Parathyroid adenoma (tissue), 2 donors: Measurements from ENCODE around the gene KNDC1.

Experiments used
- H2AFZ ChIP-seq: fragments of 300-600 bp; sonication (generic); one replicate; pipeline ENCODE4 v1.7.0; 2017; ENCODE audit warnings: antibody characterized with exemption, mild to moderate bottlenecking
- H3K27ac ChIP-seq: fragments of 300-600 bp; sonication (generic); one replicate; pipeline ENCODE4 v1.7.0; 2017
- H3K27me3 ChIP-seq: fragments of 300-600 bp; sonication (generic); one replicate; pipeline ENCODE4 v1.7.0; 2017; ENCODE audit warnings: low read length; ENCODE audit not compliant: control insufficient read depth, insufficient read depth
- H3K36me3 ChIP-seq: fragments of 300-600 bp; sonication (generic); one replicate; pipeline ENCODE4 v1.7.0; 2017; ENCODE audit warnings: low read length; ENCODE audit not compliant: control insufficient read depth, insufficient read depth
- H3K4me1 ChIP-seq: fragments of 300-600 bp; sonication (generic); one replicate; pipeline ENCODE4 v1.7.0; 2017; ENCODE audit warnings: control low read depth
- H3K4me2 ChIP-seq: fragments of 300-600 bp; sonication (generic); one replicate; pipeline ENCODE4 v1.7.0; 2017; ENCODE audit warnings: low read length
- H3K4me3 ChIP-seq: fragments of 300-600 bp; sonication (generic); one replicate; pipeline ENCODE4 v1.7.0; 2017; ENCODE audit warnings: low read depth, low read length
- H3K79me2 ChIP-seq: fragments of 300-600 bp; sonication (generic); one replicate; pipeline ENCODE4 v1.7.0; 2017; ENCODE audit warnings: control low read depth
- H3K9ac ChIP-seq: fragments of 300-600 bp; sonication (generic); one replicate; pipeline ENCODE4 v1.7.0; 2017; ENCODE audit warnings: mild to moderate bottlenecking
- H3K9me3 ChIP-seq: fragments of 300-600 bp; sonication (generic); one replicate; pipeline ENCODE4 v1.7.0; 2017; ENCODE audit warnings: low read length; ENCODE audit not compliant: control insufficient read depth
- CTCF ChIP-seq: fragments of 300-600 bp; sonication (generic); IDR thresholded peaks from one replicate; pipeline ENCODE4 v1.7.0; 2017; ENCODE audit warnings: antibody characterized with exemption, mild to moderate bottlenecking
- donor health status: primary hyperparathyroidism.

KNDC1 gene

GRCh38 chr10:133142523-133143199 lies 17.4 kb upstream of the KNDC1 start:
- Histone ChIP-seq H3K79me2 (no peaks in the 10 kb centered on the region), H3K27ac (no peak overlapping the region), H2AFZ (no peak overlapping the region), H3K9ac (no peak overlapping the region), H3K4me3 (no peak overlapping the region), H3K4me2 (no peak overlapping the region), H3K9me3 (no peaks in the 10 kb centered on the region), H3K27me3 (peaks cover 8% of the 10 kb centered on the region), H3K4me1 (peaks cover 6% of the 10 kb centered on the region), H3K36me3 (no peaks in the 10 kb centered on the region)
- no peak for TF ChIP-seq CTCF

GRCh38 chr10:133143200-133143533 lies 16.9 kb upstream of the KNDC1 start:
- no peak overlapping the region for H3K4me3 ChIP-seq
- H3K27ac ChIP-seq, result no peak overlapping the region
- H3K4me2 ChIP-seq, result no peak overlapping the region
- H2AFZ ChIP-seq, result no peak overlapping the region
- H3K27me3 ChIP-seq, result peaks cover 8% of the 10 kb centered on the region
- H3K36me3 ChIP-seq, result no peaks in the 10 kb centered on the region
- peaks cover 6% of the 10 kb centered on the region for H3K4me1 ChIP-seq
- H3K79me2 ChIP-seq, result no peaks in the 10 kb centered on the region
- H3K9me3 ChIP-seq, result no peaks in the 10 kb centered on the region
- no peak for TF ChIP-seq CTCF
- no peak overlapping the region for H3K9ac ChIP-seq

DNA sequence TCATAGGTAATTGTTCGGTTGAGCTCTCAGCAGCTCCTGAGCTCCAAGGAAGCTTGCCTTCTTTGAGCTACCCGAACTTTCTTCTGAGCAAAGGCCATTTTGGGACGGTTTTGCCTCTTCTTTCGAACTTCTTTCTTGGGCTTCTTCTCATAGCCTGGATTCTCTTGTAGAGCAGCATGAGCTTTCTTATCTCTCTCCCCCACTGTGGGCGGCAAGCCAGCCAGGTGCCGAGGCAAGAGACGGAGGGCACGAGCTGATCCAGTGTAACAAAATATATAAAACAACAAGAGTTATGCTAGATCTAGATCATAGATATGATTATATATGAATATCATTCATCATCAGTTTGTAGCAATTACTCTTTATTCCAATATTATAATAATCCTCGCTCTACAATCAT lies 16.5 kb upstream of the KNDC1 start:
- H3K4me2 ChIP-seq, result no peak overlapping the region
- no peaks in the 10 kb centered on the region for H3K79me2 ChIP-seq
- no peaks in the 10 kb centered on the region for H3K36me3 ChIP-seq
- no peak overlapping the region for H3K4me3 ChIP-seq
- H2AFZ ChIP-seq, result no peak overlapping the region
- H3K27ac ChIP-seq, result no peak overlapping the region
- H3K9ac ChIP-seq, result no peak overlapping the region
- H3K4me1 ChIP-seq, result peaks cover 6% of the 10 kb centered on the region
- H3K27me3 ChIP-seq, result peaks cover 8% of the 10 kb centered on the region
- no peak for TF ChIP-seq CTCF
- H3K9me3 ChIP-seq, result no peaks in the 10 kb centered on the region

DNA sequence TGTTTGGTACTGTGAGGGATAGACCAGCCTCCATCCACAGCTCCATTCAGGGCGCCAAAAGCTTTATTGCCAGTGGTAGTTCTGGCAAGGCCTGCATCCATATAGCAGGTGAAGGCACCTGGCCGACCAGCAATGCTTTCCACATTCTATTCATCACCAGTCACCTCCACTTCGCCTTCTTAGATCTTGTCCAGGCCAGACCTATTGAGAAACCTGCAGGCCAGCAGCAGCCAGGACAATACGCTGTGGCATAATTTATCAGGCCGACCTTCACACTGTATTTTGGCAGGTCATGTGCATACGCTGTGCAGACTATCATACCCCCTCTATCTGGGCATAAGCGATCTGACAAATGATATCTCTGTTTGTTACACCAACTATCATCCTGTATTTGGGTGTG lies 15.2 kb upstream of the KNDC1 start:
- no peaks in the 10 kb centered on the region for H3K36me3 ChIP-seq
- no peak overlapping the region for H3K9ac ChIP-seq
- no peak overlapping the region for H3K27ac ChIP-seq
- H3K27me3 ChIP-seq, result peaks cover 8% of the 10 kb centered on the region
- peaks cover 6% of the 10 kb centered on the region for H3K4me1 ChIP-seq
- no peak overlapping the region for H3K4me3 ChIP-seq
- H3K4me2 ChIP-seq, result no peak overlapping the region
- H3K9me3 ChIP-seq, result no peaks in the 10 kb centered on the region
- no peaks in the 10 kb centered on the region for H3K79me2 ChIP-seq
- TF ChIP-seq CTCF, result no peak
- no peak overlapping the region for H2AFZ ChIP-seq

- no peaks in the 10 kb centered on the region for H3K36me3 ChIP-seq
- TF ChIP-seq CTCF, result no peak
- no peaks in the 10 kb centered on the region for H3K27me3 ChIP-seq
- H3K4me2 ChIP-seq, result no peak overlapping the region
- H3K27ac ChIP-seq, result no peak overlapping the region
- no peaks in the 10 kb centered on the region for H3K9me3 ChIP-seq
- H3K9ac ChIP-seq, result no peak overlapping the region
- H3K79me2 ChIP-seq, result no peaks in the 10 kb centered on the region
- no peak overlapping the region for H3K4me3 ChIP-seq
- no peaks in the 10 kb centered on the region for H3K4me1 ChIP-seq
- H2AFZ ChIP-seq, result no peak overlapping the region
These were observed 9.8 kb upstream of the KNDC1 start for GRCh38 chr10:133150226-133150625.
